ENCODE measurements around the gene EFNA1. TPM values are rescaled to one million over a fixed set of nuclear protein-coding genes. Genes with fewer than 3 reads are reported as not detected.

EFNA1 gene
- polyA plus RNA-seq, 1 of the 3 experiments (the other 2 are of a cell fraction) = 14.4 TPM

GRCh38 chr1:155173478-155174323 lies 46.0 kb downstream of the EFNA1 start, which contains the start of gene TRIM46 (continued):
- TF ChIP-seq ZBTB33 (IDR thresholded peaks at IDR 0.05; ENCODE audit: borderline replicate concordance, low read depth) = no peak

- H3K27me3 ChIP-seq (ENCODE audit: insufficient read depth) = no peaks in the 10 kb centered on the region
- WGBS (ENCODE audit: low lambda C conversion rate) = 16% methylated on average over 34 of the region's 35 CpGs
- peak overlapping the region; percentile 96 for H3K9ac ChIP-seq
- no peaks in the 10 kb centered on the region for H4K20me1 ChIP-seq (ENCODE audit: insufficient read depth)
- peak overlapping the region; percentile 75 to 93 for H3K4me3 ChIP-seq (ENCODE audit: low read depth in 2 of 2, low read length in 1 of 2)
- no peaks in the 10 kb centered on the region for H3K9me3 ChIP-seq
- peak overlapping the region; percentile 80; the same call in 1 of the 2 replicates for H2AFZ ChIP-seq (ENCODE audit: low read depth)
- TF ChIP-seq EP300 (IDR thresholded peaks at IDR 0.05; ENCODE audit: borderline replicate concordance in 1 of 2, low read depth in 1 of 2, low read length in 1 of 2) (no peak), RFX5 (IDR thresholded peaks at IDR 0.05; ENCODE audit: low read length) (peak; percentile 48; the same call in 1 of the 2 replicates), RCOR1 (IDR thresholded peaks at IDR 0.05; ENCODE audit: low read length) (no peak), CHD2 (IDR thresholded peaks at IDR 0.05; ENCODE audit: low read length, partially characterized antibody) (peak; percentile 30), FOXM1 (IDR thresholded peaks at IDR 0.05; ENCODE audit: low read depth) (no peak), SIN3A (IDR thresholded peaks at IDR 0.05; ENCODE audit: borderline replicate concordance, low read depth, low read length) (no peak)
- DNase-seq = peak; percentile 90
- peaks cover 41% of the 10 kb centered on the region for H3K79me2 ChIP-seq (ENCODE audit: insufficient read depth)
- H3F3A ChIP-seq (replicated peaks; ENCODE audit: insufficient read depth) = peaks cover 31% of the 10 kb centered on the region
- H3K4me2 ChIP-seq = peak overlapping the region; percentile 94
- peaks cover 23 to 38% of the 10 kb centered on the region in 2 experiments for H3K36me3 ChIP-seq (replicated peaks in 1 of 2; ENCODE audit: control insufficient read depth in 1 of 2, insufficient read depth in 2 of 2, low read length in 1 of 2)
- peaks cover 0 to 33% of the 10 kb centered on the region in 2 experiments; a peak in 3 of 4 replicates for H3K4me1 ChIP-seq (ENCODE audit: control insufficient read depth in 1 of 2, insufficient read depth in 2 of 2, low read depth in 1 of 2, low read length in 1 of 2)
- H3K9me2 ChIP-seq = no peaks in the 10 kb centered on the region
- ChIA-PET POLR2A (interaction anchor here (0.5 to 2.8 kb wide), 9 partner anchors 10 to 190 kb away, joined by 3 to 27 read pairs (median 4); partner anchors contain the start of genes EFNA1 and THBS3), CTCF (interaction anchor here (0.6 to 14.8 kb wide), 26 partner anchors 8 to 164 kb away, joined by 3 to 496 read pairs (median 4); partner anchors contain the start of genes ADAM15, ENTREP3, MTX1 and SLC50A1)
- peak overlapping the region; percentile 38 to 92; a peak in 3 of 4 replicates for H3K27ac ChIP-seq (ENCODE audit: low read depth in 2 of 2, low read length in 1 of 2)
These were observed 46.9 kb downstream of the EFNA1 start for GRCh38 chr1:155174324-155175280.

Data from SK-N-SH (cell line).